GM12874 (cell line): Measurements from ENCODE around the gene KIF17.

Experiments
- CTCF ChIP-seq: IDR thresholded peaks from 2 replicates; pipeline ENCODE4 v1.5.1; 2011; ENCODE audit warnings: low read depth, mild to moderate bottlenecking, control low read depth, low read length, moderate library complexity; ENCODE audit not compliant: insufficient read depth

Gene KIF17

GRCh38 chr1:20634594-20635084 is 83.2 kb downstream of the KIF17 start:
- no peak for TF ChIP-seq CTCF

DNA sequence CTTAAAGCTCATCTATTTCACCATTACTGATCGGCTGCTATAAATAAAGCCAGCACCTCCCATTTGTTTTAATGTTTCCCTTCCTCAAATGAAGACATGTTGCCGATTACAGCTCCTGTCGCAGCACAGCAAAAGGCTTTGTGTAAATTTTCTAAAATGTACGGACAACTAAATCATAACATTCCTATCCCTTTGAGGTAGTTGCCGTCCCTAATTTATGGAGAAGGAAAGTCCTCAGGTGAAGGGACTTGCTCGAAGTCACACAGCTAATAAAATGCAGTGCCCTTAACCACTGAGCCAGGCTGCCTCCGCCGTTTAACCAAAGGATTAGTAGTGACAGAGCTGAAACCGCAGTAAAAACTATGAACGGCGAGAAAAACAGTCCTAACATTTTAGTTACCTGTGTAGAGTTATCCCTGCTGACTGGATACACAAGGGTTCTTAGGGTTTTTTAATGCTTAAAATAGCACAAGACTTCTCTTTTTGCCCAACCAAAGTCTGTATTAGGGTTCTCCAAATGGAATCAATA is 83.7 kb downstream of the KIF17 start:
- no peak for TF ChIP-seq CTCF

DNA sequence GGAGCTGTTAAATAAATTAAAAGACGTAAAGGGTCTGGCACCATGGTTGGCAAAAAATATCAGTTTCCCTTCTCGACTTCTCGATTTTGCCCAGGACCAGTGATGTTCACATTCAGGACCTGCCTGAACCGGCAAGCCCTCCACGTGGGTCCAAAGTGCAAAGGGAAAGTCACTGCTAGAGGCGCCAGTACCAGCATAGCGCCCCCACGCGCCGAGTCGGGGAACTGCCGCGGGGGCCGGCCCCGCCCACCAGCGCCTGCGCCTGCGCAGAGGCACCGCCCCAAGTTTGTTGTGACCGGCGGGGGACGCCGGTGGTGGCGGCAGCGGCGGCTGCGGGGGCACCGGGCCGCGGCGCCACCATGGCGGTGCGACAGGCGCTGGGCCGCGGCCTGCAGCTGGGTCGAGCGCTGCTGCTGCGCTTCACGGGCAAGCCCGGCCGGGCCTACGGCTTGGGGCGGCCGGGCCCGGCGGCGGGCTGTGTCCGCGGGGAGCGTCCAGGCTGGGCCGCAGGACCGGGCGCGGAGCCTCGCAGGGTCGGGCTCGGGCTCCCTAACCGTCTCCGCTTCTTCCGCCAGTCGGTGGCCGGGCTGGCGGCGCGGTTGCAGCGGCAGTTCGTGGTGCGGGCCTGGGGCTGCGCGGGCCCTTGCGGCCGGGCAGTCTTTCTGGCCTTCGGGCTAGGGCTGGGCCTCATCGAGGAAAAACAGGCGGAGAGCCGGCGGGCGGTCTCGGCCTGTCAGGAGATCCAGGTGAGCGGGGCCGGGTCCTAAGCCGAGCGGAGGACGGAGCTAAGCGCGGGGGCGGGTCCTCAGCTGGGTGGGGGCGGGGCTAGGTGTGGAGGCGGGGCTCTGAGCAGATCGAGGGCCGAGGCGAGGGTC is 84.4 kb downstream of the KIF17 start, which contains the start of gene PINK1:
Gene PINK1, plus strand, starts transcription at position 269 of the 875 bp plus-strand sequence. Its CDS starts 91 bp downstream, at position 360.
- TF ChIP-seq CTCF = peak; percentile 100

DNA sequence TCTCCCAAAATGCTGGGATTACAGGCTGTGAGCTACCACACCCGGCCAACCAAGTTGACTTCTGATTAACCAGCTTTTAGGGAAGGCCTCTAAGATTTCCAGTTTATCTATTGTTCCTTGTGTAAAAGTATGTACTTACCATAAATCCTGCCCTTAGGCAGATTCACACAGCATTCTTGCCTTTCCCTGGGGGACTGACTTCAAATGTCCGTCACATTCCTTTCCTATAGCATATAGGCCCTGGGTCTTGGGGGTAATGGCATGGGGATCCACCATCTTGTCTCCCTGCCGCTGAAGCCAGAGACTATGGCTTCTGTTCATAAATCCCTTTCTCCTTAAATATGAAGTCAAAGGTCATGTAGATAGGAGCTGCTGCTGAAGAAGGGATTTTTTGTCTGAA is 85.4 kb downstream of the KIF17 start:
- TF ChIP-seq CTCF = no peak

DNA sequence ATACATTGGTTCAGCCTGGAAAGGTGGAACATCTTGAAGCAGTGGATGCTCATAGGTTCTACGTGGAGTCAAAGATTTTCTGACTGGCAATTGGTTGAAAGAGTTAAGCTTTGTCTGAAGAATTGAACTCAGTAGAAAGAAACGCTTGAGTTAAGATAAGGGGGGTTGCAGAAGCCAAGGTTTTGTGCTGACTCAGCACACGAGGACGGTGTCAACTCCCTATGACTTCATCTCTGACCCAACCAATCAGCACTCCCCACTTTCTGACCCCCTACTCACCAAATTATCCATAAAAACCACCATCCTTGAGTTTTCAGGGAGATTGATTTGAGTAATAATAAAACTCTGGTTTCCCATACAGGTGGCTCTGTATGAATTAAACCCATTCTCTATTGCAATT is 87.1 kb downstream of the KIF17 start:
- TF ChIP-seq CTCF = no peak

GRCh38 chr1:20626524-20626923 is 91.3 kb downstream of the KIF17 start:
- no peak for TF ChIP-seq CTCF

GRCh38 chr1:20626098-20626427 is 91.7 kb downstream of the KIF17 start:
- TF ChIP-seq CTCF = no peak
